OCI-LY7 (cell line): ENCODE measurements around the gene ITGB2.

Experiments
- CTCF ChIP-seq: fragments of 200-600 bp; sonication (generic); conservative IDR thresholded peaks from 2 replicates; pipeline ENCODE4 v1.5.1; 2014; ENCODE audit warnings: mild to moderate bottlenecking, antibody characterized with exemption, low read length, moderate library complexity, mixed read lengths
- EZH2phosphoT487 ChIP-seq: fragments of 200-600 bp; sonication (generic); IDR thresholded peaks from 2 replicates; pipeline ENCODE4 v1.6.1; 2018; ENCODE audit warnings: low read depth, borderline replicate concordance, mild to moderate bottlenecking, mixed run types, antibody characterized with exemption, low read length, moderate library complexity, mixed read lengths

GRCh38 chr21:44959376-44960091 lies 38.8 kb upstream of the ITGB2 start:
- no peak for TF ChIP-seq CTCF
- TF ChIP-seq EZH2phosphoT487 = no peak
